ENCODE results near the gene SRBD1. TPM values are rescaled to one million over a fixed set of nuclear protein-coding genes. Genes with fewer than 3 reads are reported as not detected.

SRBD1 gene
- total RNA-seq (10 to 100 TPM; 21.0 to 57.8 (median 29.1) TPM), polyA plus RNA-seq (1 to 10 TPM; 4.6 to 9.5 (median 7.8) TPM)
- long read RNA-seq, donor 1, result 0 reads
- long read RNA-seq, donor 2, partial matches to known transcripts, result 0 of 2 reads
- long read RNA-seq, donor 2, other reads (novel, unspliced or antisense), result 0 of 2 reads

- H3K4me3 ChIP-seq, result peak within 1 kb of the TSS; percentile 57 to 89 (median 76)
- H3K4me1 ChIP-seq, result peaks cover 7 to 55% (median 29%) of the 10 kb centered on the region in 6 donors
- H3K36me3 ChIP-seq, result no peaks in the 10 kb centered on the region
- peak; percentile 98 for DNase-seq
- TF ChIP-seq POLR2A (IDR thresholded peaks at IDR 0.05), result peak in 1 of 3 donors; percentile 51
- TF ChIP-seq POLR2AphosphoS5 (IDR thresholded peaks at IDR 0.05), result peak; percentile 92 to 93 (median 92)
- TF ChIP-seq CTCF (IDR thresholded peaks at IDR 0.05 in 8 of 11, conservative IDR thresholded peaks at IDR 0.05 in 3 of 11), result peak in 2 of 11 experiments; percentile 7 to 20
- intact Hi-C loops (cut with DNase I; ENCODE audit: low total_unique reads), result no loop called here
- H3K27me3 ChIP-seq (replicated peaks in 1 of 7), result no peaks in the 10 kb centered on the region
- peak within 1 kb of the TSS; percentile 53 to 95 (median 92) for H3K27ac ChIP-seq
- no peaks in the 10 kb centered on the region for H3K9me3 ChIP-seq
- WGBS, 5 donors, result 3 to 4% (median 3%) methylated on average over 44 of the region's 44 CpGs
Observed at GRCh38 chr2:45611020-45611859, at the start of gene SRBD1. TSS of gene SRBD1 (minus strand) at chr2:45611267. CDS start at chr2:45605441, 5,826 bp downstream.

GRCh38 chr2:45654250-45654649 lies 43.2 kb upstream of the SRBD1 start:
- no peaks in the 10 kb centered on the region for H3K9me3 ChIP-seq
- H3K36me3 ChIP-seq, result peaks cover 0 to 7% (median 0%) of the 10 kb centered on the region in 6 donors
- H3K4me1 ChIP-seq, result peaks cover 11 to 50% (median 33%) of the 10 kb centered on the region in 6 donors
- no peak overlapping the region for H3K4me3 ChIP-seq
- peaks cover 0 to 11% (median 0%) of the 10 kb centered on the region in 7 donors for H3K27me3 ChIP-seq (replicated peaks in 1 of 7)
- intact Hi-C loops (cut with DNase I; ENCODE audit: low total_unique reads), result no loop called here
- no peak overlapping the region for H3K27ac ChIP-seq
- DNase-seq, result no peak
- TF ChIP-seq POLR2A (IDR thresholded peaks at IDR 0.05), result no peak
- TF ChIP-seq CTCF (IDR thresholded peaks at IDR 0.05 in 8 of 11, conservative IDR thresholded peaks at IDR 0.05 in 3 of 11), result no peak
- no peak for TF ChIP-seq POLR2AphosphoS5 (IDR thresholded peaks at IDR 0.05)
- 85 to 98% (median 96%) methylated on average over 3 of the region's 3 CpGs for WGBS, 5 donors

GRCh38 chr2:45653122-45653913 lies 42.3 kb upstream of the SRBD1 start:
- Histone ChIP-seq H3K4me1 (peaks cover 13 to 59% (median 41%) of the 10 kb centered on the region in 6 donors), H3K9me3 (no peaks in the 10 kb centered on the region), H3K4me3 (peak overlapping the region in 6 of 8 donors; percentile 63 to 86 (median 77)), H3K27me3 (replicated peaks in 1 of 7) (peaks cover 0 to 11% (median 0%) of the 10 kb centered on the region in 7 donors), H3K36me3 (peaks cover 0 to 7% (median 0%) of the 10 kb centered on the region in 6 donors), H3K27ac (peak overlapping the region in 1 of 8 donors; percentile 27)
- DNase-seq, result no peak
- intact Hi-C loops (cut with DNase I; ENCODE audit: low total_unique reads), result no loop called here
- TF ChIP-seq CTCF (IDR thresholded peaks at IDR 0.05 in 8 of 11, conservative IDR thresholded peaks at IDR 0.05 in 3 of 11) (no peak), POLR2AphosphoS5 (IDR thresholded peaks at IDR 0.05) (no peak), POLR2A (IDR thresholded peaks at IDR 0.05) (no peak)
- WGBS, 5 donors, result 76 to 79% (median 77%) methylated on average over 5 of the region's 5 CpGs

Measured in spleen (tissue), 13 donors.